GM19240 (cell line): ENCODE measurements around the gene TUBA3E.
"Not testable (repeated sequence)": the region's sequence is repeated elsewhere in the genome, so short reads cannot be mapped to it uniquely, and the experiment has no call there.

ENCODE experiments used
- DNase-seq: peaks from one replicate; pipeline ENCODE4 v3.0.0; 2011; ENCODE audit warnings: low spot score; ENCODE audit not compliant: insufficient read length

Gene TUBA3E

GRCh38 chr2:130165293-130166016 lies 32.8 kb downstream of the TUBA3E start:
- DNase-seq = no peak

- DNase-seq = no peak
These were observed 35.3 kb downstream of the TUBA3E start for GRCh38 chr2:130162968-130163367.

GRCh38 chr2:130162486-130162885 lies 35.8 kb downstream of the TUBA3E start:
- DNase-seq = not testable (repeated sequence)

- not testable (repeated sequence) for DNase-seq
These were observed 37.2 kb downstream of the TUBA3E start for GRCh38 chr2:130160838-130161705.

- no peak for DNase-seq
These were observed 38.1 kb downstream of the TUBA3E start for GRCh38 chr2:130160131-130160530.

- DNase-seq = not testable (repeated sequence)
These were observed 38.9 kb downstream of the TUBA3E start for GRCh38 chr2:130159376-130159775.

- DNase-seq = no peak
These were observed 39.6 kb downstream of the TUBA3E start for GRCh38 chr2:130158631-130159030.

GRCh38 chr2:130157825-130158514 lies 40.3 kb downstream of the TUBA3E start:
- DNase-seq = not testable (repeated sequence)

GRCh38 chr2:130157354-130157753 lies 40.9 kb downstream of the TUBA3E start:
- not testable (repeated sequence) for DNase-seq

GRCh38 chr2:130156624-130157004 lies 41.6 kb downstream of the TUBA3E start:
- DNase-seq = no peak

- not testable (repeated sequence) for DNase-seq
These were observed 42.1 kb downstream of the TUBA3E start for GRCh38 chr2:130155956-130156623.

GRCh38 chr2:130154773-130155765 lies 43.2 kb downstream of the TUBA3E start:
- no peak for DNase-seq

- not testable (repeated sequence) for DNase-seq
These were observed 43.8 kb downstream of the TUBA3E start for GRCh38 chr2:130154423-130154770.

- not testable (repeated sequence) for DNase-seq
These were observed 44.4 kb downstream of the TUBA3E start for GRCh38 chr2:130153721-130154422.

- no peak for DNase-seq
These were observed 45.2 kb downstream of the TUBA3E start for GRCh38 chr2:130152816-130153595.

GRCh38 chr2:130152136-130152815 lies 46.0 kb downstream of the TUBA3E start:
- DNase-seq = not testable (repeated sequence)

GRCh38 chr2:130151145-130151512 lies 47.1 kb downstream of the TUBA3E start:
- not testable (repeated sequence) for DNase-seq
